ENCODE measurements around the gene LUZP1.

DNA sequence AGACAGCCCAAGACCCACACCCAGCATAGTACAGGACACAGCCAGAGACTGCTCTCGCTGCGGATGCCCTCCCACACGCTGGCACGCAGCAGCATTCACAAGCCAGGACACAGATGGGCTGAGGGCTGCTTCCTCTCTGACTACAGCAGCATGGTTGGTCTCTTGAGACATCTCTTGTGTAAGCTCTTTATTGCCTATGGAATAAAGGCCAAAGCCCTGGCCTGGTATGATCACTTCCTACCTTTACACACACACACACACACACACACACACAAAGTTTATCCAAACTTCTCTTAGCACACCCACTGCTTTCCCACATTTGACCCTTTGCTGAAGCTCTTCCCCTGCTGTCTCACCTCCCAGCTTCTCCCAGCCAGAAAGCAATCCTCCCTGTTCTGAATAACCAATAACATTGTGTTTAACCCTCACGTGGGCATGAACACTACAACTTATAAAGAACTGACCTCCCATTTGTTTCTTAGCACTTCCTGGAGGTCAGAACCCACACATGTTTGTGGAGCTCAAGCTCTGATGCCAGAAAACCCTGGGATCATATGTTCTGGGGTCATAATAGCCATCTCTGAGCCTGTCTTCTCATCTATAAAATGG, 1.2 kb upstream of the LUZP1 start:
- TF ChIP-seq CTCF (IDR thresholded peaks at IDR 0.05) (no peak), POLR2A (IDR thresholded peaks at IDR 0.05) (no peak)
